ENCODE measurements around the gene MPPED2.

MPPED2 gene

DNA sequence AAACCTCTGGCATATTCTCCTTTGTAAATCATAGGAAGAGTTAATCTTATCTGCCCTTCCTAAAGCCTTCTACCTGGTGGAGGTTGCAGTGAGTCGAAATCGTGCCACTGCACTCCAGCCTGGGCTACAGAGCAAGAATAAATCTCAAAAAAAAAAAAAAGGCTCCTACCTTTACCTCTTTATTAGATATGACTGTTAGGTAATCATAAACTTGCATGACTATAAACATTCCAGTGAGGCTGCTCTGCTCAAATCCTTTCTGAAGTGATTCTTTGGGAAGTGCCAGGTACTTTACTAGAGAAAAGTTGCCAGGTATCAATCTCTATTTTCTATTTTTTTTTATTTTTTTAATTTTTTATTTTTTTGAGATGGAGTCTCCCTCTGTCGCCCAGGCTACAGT lies 59.6 kb downstream of the MPPED2 start:
- no peak for DNase-seq

DNA sequence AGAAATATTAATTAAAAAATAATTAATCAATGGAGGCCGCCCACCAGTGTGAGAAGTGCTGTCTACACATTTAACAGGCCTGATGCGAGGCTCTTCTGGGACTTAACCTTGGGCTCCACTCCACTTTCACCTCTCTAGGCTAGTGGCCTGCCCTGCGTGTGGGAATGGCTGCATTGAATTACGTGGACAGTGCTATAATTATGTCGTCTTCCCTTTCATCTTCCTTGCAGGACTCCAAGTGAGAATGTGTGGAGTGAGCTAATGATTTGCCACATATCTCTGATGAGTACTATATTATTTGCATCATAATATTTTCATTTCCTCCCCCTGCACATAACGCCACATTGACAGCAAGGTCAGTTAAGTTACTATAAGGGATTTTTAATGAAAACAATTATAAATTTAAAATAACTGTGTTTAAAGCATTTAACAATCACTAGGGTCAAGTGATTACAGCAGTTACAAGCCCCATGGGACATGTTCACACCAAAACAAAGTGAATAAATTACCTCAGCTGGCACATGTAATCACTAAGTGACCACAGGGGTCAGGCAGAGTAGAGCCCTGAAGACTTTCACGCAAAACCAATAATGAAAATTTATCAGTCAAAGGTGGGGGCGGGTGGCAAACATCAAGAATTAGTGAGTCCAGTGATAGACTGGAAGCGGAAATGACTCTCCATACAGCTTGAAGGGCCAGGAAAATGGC lies 63.5 kb downstream of the MPPED2 start:
- no peak for DNase-seq

DNA sequence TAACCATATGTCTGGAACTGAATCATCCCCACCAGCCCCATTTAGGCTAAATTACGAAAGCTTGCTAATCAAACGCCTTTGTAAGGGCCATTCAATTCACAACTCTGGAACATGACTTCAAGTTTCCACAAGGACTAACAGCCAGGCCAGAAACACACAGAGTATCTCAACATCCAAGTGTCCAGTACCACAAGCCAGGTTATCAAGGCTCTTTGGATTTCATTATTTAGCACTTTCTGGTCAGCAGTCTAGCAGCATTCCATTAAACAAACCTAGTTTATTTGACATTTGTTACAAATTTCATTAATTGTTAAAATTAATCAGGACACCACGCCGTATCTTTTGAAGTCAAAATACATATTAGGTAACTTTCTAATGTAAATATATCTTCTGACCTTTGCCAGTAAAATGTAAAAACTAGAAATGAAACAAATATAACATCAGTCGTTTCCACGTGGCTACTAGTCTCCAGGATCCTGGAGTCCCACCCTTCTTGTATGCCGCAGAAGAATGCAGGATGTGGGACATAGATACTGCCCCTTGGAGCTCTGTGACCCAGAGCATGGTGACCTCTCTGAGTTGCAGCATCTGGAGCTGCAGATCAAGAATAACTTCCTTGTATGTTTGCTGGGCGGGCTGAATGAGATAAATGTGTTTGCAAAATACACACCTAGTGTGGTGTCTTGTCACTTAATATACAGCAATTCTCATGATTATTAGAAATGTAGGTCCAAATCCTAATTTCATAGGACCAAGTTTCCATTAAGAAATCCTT lies 64.7 kb downstream of the MPPED2 start:
- no peak for DNase-seq

DNA sequence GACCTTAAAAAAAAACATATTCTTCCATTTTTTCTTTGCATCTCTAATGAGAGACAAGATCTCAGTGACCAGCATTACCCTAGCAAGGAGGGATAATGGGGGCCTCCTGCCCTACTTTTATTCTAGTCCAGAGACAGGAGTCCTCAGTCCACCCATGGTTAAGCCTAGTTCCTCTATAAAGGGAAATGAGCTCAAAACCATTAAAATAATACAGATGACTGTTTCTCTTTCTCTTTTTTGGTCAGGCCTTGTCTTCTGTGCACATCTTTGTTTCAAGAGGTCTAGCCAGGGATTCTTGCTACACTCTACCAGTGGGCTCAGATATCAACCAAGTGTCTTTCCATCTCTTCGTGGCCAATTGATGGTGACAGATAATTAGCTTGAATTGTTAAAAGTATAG lies 73.1 kb downstream of the MPPED2 start:
- DNase-seq: no peak

DNA sequence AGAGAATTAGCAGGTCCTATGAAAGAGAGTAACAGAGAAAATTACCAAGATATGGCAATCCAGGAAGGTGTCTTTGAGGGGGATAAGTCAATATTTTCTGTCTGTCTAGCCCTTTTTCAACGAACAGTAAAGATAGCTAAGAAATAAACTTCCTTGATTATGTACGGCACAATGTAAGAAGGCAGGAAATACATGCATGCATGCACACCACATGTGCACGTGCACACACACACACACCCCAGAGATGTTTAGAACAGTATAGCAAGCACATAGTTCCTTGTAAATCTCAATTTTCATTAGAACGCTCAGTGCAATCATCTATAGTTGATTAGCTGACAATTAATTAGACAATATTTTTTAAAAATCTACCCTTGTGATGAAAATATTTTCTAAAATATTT lies 74.7 kb downstream of the MPPED2 start:
- no peak for DNase-seq

DNA sequence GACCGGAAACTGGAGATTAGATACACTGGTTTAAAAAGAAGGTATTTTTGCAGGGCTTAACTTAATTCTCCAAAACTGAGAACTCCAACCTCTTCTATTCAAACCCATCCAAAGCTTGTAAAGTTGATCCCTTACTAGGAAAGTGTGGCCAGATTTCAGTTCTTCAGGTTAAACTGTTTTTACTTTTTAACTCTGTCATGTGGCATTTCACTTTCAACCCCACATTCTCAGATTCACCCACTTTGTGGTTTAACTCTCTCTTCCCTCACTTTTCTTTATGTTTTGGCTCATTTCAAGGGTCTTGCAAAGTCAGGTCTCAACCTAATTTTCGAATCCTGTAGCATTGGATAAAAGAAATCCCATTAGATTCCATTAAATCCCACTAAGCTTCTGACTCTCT lies 75.4 kb downstream of the MPPED2 start:
- no peak for DNase-seq

DNA sequence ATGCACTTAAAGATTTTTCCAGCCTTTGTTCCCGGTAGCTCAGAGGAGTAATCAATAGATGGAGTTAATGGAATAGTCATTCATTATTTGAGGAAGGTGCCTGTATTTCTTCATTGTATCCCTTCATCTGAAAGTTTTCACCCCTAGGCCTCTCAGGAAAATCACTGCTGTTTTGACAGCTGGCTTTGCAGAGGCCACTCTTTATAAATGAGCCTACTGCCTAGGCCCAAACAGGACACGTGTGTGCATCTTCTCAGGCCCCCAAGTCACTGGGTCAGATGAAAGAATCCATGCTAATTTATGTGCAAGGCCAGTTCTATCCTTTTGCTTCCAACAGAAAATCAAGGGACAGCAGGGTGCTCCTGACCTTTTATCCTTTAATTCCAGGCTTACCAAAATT lies 76.8 kb downstream of the MPPED2 start:
- no peak for DNase-seq

DNA sequence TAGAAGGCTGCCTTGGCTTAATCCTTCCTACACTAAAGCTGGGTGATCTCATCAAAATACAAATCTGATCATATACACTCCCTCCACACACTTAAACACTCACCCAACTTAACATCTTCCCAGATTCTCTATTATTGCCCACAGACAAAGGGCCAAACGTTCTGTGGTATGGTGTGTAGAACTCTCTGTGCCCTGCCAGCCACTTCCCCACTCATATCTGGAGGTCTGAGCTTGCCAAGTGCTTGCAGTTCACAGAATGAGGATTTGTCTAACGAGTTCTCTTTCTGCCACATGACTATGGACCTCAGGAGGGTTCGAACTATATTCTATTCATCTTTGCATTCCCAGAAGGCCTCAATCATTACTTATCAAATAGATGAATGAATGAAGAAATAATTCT lies 77.6 kb downstream of the MPPED2 start:
- DNase-seq: no peak

DNA sequence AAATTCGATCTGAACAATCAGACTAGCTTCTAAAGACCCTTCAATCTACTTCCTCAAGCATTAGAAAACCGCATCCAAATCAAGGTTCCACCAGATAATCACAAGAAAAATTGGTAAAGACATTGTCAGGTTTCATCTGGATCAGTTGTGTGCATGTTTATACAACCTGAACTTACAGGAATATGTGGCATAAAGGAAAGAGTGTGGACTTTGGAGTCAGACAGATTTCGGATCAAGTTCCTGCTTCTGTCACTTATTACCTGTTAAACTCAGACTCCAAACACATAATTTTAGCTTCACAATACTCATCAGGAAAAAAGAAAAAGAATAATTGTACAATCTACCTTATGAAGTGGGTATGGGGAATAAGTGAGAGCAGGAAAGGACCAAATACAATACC lies 80.5 kb downstream of the MPPED2 start:
- DNase-seq: no peak

DNA sequence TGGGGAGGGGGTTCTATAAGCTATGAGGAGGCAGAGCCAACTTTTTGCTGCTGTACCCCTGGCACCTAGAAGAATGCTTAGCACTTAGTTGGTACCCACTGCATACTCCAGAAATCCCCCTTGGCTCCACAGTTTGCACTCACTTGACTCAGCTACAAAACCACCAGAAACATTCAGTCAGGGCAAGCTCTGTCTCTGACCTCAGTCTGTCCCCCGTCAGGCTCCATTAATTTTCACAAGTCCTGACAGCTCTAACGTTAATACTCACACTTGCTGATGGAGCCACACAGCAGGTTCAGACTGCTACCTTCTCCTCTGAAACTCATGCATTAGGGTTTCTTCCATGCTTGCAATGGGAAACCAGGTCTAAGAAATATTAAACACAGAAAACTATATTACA lies 81.7 kb downstream of the MPPED2 start:
- no peak for DNase-seq

DNA sequence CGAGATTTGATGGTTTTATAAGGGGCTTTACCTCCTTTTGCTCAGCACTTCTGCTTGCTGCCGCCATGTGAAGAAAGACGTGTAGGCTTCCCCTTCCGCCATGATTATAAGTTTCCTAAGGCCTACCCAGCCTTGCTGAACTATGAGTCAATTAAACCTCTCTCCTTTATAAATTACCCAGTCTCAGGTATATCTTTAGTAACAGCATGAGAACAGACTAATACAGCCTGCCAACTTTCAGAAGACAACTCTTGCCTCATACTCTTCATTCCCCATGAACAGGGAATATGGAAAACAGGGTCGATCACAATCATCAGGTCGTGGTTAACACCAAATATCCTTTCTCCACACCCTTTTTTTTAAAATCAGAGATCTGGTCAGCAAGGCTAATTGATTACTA lies 83.0 kb downstream of the MPPED2 start:
- no peak for DNase-seq

DNA sequence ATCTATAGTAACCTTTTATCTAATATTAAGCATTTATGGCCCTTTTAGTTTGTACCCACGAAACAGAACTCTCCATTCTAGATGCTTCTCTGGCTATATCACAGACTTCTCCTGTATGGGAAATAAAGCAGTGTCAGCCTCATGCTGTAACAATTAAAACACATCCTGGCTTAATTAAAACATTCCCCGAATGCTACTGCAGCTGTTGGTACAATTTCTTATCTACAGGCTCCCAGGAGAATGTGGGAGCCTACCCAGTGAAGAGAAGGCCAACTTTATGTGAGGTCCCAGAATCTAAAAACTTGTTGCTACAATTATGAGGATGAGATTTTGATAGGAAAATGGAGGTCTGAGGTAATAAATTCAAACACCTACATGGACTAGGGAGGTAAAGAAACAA lies 83.8 kb downstream of the MPPED2 start:
- DNase-seq: no peak

DNA sequence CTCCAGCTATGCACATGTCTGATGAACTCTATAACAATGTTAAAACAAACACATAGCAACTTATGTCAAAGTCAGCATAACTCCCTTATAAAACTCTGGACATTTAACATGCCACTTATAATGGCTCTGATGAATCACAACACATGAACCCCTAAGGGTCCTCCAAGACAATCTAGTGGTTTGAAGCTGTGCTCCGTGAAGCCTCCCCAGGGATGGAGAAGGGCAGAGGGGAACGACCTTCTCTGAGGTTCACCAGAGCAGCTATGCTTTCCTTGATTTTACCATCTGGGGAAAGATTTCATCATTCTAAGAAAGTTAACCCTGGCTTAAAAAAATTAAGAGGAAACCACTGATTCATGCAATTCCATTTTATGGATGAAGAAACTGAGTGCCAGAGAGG lies 84.4 kb downstream of the MPPED2 start:
- DNase-seq: no peak

DNA sequence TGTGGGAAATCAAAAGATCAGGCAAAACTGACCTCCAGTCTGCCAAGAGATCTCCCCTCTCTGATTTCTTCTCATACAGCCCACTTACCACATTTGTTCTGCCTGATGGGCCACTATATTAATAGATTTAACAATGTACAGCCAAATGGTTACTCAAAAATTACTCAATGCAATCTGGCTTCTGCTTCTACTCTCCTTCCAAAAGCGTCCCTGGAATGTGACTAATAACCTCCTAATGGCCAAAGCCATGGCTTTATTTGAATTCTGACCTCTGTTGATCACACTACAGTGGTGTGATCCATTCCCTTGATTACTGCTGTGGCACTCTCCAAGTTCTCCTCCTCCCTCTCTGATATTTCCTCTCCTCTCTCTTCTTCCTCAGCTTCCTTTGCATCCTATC lies 86.2 kb downstream of the MPPED2 start:
- no peak for DNase-seq

DNA sequence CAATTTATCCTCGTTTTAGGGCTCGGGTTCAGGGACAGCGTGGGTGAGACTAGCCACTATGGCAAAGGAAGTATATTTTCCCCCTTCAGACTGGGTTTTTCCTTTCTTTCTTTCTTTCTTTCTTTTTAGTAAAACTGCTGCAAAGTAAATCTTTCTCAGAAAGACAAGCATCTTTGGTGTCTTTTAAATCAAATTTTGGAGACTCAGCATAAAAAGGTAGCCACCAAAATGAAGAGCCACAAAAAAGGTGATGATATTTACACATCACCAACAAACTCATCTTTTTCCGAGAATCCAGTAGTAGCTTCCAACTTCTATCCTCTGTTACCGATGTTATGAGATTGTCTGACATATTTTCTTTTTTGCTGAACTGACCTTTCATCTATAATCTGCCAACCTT lies 88.6 kb downstream of the MPPED2 start:
- no peak for DNase-seq

DNA sequence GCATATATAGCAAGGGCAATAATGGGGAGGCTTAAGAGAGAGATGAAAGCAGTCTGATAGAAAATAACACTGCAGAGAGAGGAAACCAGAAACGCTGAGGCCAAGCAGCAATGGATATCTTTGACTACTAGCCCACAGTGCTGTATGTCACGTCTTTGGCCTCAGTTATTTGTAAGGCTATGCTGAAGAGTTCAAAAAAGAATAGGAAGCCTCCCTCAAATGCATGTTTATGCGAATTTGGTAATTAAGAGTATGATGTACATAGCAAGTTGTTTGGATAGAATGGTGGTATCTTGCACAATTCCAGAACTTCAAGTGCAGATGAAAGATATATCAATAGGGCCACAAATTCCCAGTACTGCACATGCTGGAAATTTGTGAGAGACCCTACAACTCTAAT lies 89.2 kb downstream of the MPPED2 start:
- no peak for DNase-seq

DNA sequence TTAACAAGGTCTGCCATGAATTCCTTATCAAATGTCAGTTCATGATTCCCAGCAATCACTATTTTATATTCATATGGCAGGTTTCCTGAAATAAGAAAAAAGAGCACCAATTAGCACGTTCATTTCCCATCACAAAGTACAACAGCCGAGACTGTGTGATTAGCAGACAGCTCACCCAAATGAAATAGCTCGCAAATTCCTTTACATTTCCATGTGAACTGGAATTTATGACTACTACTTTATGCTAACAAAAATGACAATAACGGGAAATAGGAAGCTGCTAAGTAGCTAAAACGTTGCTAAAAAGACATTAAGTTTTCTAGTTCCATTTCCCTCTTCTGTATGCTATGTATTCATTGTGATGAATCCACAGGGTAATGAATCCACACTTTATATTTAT lies 90.7 kb downstream of the MPPED2 start:
- DNase-seq: no peak

DNA sequence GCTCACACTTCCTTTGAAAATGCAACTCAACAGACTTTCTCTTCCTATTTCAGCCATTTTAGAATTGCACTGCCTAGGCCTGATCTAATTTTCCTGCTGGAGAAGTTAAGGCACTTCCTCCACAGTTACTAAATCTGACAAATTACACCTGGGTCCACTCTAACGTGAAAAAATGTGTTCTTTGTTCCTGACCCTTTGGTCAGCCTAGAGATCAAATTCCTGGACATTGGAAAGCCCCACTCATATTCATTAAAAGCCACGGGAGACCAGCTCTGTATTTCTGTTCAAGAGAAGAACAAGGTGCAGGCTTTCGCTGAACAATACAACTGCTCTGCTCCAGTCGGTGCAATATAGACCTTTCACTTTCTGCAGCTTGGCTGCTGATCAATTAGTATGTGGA lies 96.6 kb downstream of the MPPED2 start:
- DNase-seq: no peak

DNA sequence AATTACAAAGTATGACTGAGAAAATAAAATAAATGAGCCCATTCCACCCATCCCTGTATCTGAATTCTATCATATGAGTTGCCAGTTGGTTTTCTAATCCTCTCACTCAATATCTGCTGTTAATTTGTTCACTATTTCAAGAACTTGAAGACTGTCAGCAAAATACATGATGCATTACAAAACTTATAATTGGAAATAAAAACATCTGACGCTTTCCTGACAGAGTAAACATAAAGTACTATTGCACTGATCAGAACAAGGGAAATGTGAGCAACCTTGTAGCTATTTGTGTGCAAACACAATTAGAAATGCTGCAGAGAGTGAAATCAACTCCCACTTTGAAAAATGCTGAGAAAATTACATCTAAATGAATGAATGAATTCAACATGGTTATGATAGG lies 97.1 kb downstream of the MPPED2 start:
- no peak for DNase-seq

DNA sequence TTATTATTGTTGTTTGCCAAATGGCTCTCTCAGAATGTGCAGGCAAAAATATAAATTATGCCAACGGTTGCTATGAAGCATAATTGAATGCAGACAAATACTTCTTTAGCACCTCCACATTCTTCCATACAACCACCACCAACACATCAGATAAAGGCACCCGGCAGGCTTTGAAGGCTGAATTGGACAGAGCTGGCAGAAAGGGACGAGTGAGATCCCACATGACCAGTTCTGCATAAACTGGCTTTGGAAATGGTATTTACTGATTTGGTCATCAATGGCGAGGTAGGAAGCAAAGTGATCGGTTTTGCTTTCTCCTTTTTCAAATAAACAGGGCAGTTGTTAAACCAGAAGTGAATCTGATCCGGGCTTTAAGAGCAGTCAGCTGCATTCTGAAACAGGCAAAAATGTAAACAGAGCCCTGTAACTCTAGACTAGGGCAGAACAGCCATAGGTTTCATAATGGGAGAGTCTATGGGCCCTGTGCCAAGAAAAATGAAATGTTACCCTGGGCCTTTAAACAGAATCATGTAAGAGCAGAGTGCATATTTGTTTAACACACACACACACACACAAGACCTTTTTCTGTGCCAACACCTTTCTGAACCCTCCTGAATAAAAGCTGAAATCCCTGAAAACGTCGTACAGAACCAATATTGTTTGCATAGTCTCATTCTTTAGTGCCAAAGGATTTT lies 97.7 kb downstream of the MPPED2 start:
- peak; percentile 58 for DNase-seq

DNA sequence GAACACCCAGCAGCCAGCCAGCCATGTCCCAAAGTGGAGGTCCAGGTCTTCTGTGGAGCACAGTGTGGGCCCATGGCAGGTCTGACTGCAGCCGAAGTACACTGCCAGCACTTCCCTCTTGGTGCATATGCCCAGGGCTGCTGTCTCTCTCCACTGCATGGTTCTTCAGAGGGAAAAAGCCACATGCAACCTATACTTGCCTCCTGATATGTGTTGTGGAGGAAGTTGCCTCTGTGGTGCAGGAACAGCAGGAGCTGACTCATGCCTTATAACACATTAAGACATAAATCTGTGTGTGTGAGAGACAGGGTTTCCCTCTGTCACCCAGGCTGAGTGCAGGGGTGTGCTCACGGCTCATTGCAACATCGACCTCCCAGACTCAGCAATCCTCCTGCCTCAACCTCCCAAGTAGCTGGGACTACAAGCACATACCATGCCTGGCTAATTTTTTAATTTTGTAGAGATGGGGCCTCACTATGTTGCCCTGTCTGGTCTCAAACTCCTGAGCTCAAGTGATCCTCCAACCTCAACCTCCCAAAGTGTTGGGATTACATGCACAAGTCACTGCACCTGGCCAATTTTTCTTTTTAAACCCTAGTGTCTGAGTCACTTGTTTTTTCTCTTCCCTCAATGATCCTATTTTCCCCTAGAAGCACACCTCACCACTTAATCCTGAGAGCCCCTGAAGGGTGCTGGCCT lies 98.8 kb downstream of the MPPED2 start:
- DNase-seq: peak; percentile 9

DNA sequence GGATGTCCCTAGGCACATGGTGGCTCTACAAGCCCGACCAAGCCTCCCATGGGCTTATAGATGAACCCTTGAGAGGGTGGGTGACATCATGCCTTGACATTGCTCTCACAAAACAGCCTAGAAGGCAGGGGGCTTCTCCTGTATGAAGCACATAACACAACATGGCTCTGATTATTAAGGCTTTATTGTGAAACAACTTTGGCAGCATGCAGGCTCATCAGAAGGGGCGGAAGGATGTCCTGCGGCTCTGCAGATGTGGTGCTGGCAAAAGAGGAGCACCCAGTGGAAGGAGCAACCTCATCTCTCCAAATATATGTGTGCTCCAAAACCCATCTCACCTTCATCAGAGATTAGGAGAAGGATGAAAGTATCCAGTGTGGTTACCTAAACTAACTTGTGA lies 100.4 kb downstream of the MPPED2 start:
- no peak for DNase-seq

DNA sequence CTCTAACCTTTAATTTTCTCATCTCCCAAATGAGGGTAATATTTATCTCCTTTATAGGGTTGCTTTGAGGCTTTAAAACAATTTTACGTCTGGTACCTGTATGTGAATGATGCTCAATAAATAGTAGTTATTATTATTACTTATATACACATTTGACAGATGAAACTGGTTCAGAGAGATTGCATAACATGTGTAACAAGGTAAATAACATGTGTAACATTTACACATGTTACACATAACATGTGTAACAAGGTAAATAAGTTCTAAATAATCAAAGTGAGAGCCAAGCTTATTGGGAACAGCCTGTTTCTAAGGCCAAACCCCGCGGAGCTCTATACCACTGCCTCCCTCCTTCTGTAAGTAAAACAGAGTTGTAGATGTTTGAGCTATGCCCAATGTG lies 100.9 kb downstream of the MPPED2 start:
- no peak for DNase-seq
